ENCODE measurements around the gene MAN2A1.
"Not testable (repeated sequence)": the region's sequence is repeated elsewhere in the genome, so short reads cannot be mapped to it uniquely, and the experiment has no call there.

Gene MAN2A1

GRCh38 chr5:109756543-109757185 is 66.9 kb downstream of the MAN2A1 start:
- DNase-seq (ENCODE audit: low read depth): no peak

- DNase-seq (ENCODE audit: low read depth): no peak
These were observed 67.8 kb downstream of the MAN2A1 start for GRCh38 chr5:109757490-109757889.

GRCh38 chr5:109759306-109759705 is 69.6 kb downstream of the MAN2A1 start:
- DNase-seq (ENCODE audit: low read depth): no peak

GRCh38 chr5:109760130-109760529 is 70.4 kb downstream of the MAN2A1 start:
- not testable (repeated sequence) for DNase-seq (ENCODE audit: low read depth)

GRCh38 chr5:109762821-109763220 is 73.1 kb downstream of the MAN2A1 start:
- DNase-seq (ENCODE audit: low read depth): no peak

GRCh38 chr5:109767184-109767995 is 77.7 kb downstream of the MAN2A1 start:
- DNase-seq (ENCODE audit: low read depth): no peak

- DNase-seq (ENCODE audit: low read depth): no peak
These were observed 78.3 kb downstream of the MAN2A1 start for GRCh38 chr5:109767997-109768396.

- no peak for DNase-seq (ENCODE audit: low read depth)
These were observed 80.0 kb downstream of the MAN2A1 start for GRCh38 chr5:109769597-109770291.

- no peak for DNase-seq (ENCODE audit: low read depth)
These were observed 85.4 kb downstream of the MAN2A1 start for GRCh38 chr5:109775130-109775529.

- DNase-seq (ENCODE audit: low read depth): no peak
These were observed 89.5 kb downstream of the MAN2A1 start for GRCh38 chr5:109779036-109779735.

GRCh38 chr5:109784687-109785086 is 95.0 kb downstream of the MAN2A1 start:
- no peak for DNase-seq (ENCODE audit: low read depth)

GRCh38 chr5:109786206-109786855 is 96.6 kb downstream of the MAN2A1 start:
- no peak for DNase-seq (ENCODE audit: low read depth)

GRCh38 chr5:109788596-109788995 is 98.9 kb downstream of the MAN2A1 start:
- no peak for DNase-seq (ENCODE audit: low read depth)

GRCh38 chr5:109792613-109793012 is 102.9 kb downstream of the MAN2A1 start:
- DNase-seq (ENCODE audit: low read depth): no peak

- DNase-seq (ENCODE audit: low read depth): no peak
These were observed 114.1 kb downstream of the MAN2A1 start for GRCh38 chr5:109803854-109804253.

GRCh38 chr5:109805472-109805871 is 115.7 kb downstream of the MAN2A1 start:
- no peak for DNase-seq (ENCODE audit: low read depth)

GRCh38 chr5:109805883-109806282 is 116.2 kb downstream of the MAN2A1 start:
- no peak for DNase-seq (ENCODE audit: low read depth)

GRCh38 chr5:109812698-109813097 is 123.0 kb downstream of the MAN2A1 start:
- no peak for DNase-seq (ENCODE audit: low read depth)

- no peak for DNase-seq (ENCODE audit: low read depth)
These were observed 127.0 kb downstream of the MAN2A1 start for GRCh38 chr5:109816732-109817131.

- DNase-seq (ENCODE audit: low read depth): no peak
These were observed 130.2 kb downstream of the MAN2A1 start for GRCh38 chr5:109819878-109820277.

- no peak for DNase-seq (ENCODE audit: low read depth)
These were observed 133.9 kb downstream of the MAN2A1 start for GRCh38 chr5:109823597-109823996.

GRCh38 chr5:109825450-109825849 is 135.7 kb downstream of the MAN2A1 start:
- DNase-seq (ENCODE audit: low read depth): no peak
